Stimulated activated CD8-positive, alpha-beta memory T cell treated with anti-CD3 and anti-CD28 coated beads, Interleukin-12 subunit alpha, Interleukin-12 subunit beta, amount 100 ng/mL, for 4 hours (primary cell): ENCODE data around the gene SMURF1.

Source experiments
- DNase-seq: peaks from one replicate; pipeline ENCODE4 v3.0.0-alpha.2; 2020; ENCODE audit warnings: low read depth

The SMURF1 gene

GRCh38 chr7:99098286-99098823 lies 45.6 kb downstream of the SMURF1 start:
- DNase-seq, result no peak

GRCh38 chr7:99097730-99098129 lies 46.2 kb downstream of the SMURF1 start:
- no peak for DNase-seq

DNA sequence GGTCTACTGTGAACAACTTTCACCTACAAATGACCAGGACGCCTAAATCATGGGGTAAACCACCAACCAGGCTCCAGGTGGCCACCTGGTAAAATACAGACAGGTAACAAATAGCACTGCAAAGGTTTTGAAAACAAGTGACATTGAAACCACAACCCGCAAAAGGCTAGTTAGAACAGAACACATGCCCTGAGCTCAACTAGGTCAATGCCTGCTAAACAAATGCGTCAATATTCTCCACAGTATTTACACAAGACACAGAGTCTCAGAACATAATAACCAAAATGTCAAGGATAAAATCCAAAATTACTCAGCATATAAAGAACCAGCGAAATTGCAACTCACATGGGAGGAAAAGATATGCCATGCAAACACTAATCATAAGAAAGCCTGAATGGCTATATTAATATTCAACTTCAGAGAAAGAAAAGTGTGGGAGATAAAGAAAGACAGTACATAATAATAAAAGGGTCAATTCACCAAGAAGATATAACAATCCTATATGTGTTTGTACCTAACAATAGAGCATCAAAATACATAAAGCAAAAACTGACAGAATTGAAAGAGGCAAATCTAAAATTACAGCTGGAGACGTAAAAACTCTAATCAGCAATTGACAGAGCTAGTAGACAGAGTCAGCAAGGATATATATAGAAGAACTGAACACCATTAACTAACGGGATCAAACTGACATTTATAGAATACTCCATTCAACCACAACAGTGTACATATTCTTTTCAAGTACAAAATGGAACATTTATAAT lies 47.6 kb downstream of the SMURF1 start:
- no peak for DNase-seq

- DNase-seq, result no peak
These were observed 48.2 kb downstream of the SMURF1 start for GRCh38 chr7:99095698-99096097.

DNA sequence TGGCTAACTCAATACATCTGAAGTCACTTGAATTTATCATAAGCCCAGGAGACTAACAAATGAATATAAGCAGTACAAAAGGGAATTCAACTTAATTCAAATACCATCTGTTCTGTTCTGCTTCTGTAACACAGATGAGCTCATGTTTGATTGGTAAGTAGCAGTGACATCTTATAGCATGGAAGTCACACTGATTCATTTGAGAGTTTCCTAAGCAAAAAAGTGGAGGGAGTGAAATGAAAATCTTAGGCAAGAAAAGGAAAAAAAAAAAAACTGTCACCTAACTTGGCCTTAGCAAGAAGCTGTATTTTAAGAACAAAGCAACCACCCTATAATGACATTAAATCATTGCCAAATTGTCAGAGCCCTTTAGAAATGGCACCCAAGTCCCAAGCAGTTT lies 49.5 kb downstream of the SMURF1 start:
- no peak for DNase-seq

DNA sequence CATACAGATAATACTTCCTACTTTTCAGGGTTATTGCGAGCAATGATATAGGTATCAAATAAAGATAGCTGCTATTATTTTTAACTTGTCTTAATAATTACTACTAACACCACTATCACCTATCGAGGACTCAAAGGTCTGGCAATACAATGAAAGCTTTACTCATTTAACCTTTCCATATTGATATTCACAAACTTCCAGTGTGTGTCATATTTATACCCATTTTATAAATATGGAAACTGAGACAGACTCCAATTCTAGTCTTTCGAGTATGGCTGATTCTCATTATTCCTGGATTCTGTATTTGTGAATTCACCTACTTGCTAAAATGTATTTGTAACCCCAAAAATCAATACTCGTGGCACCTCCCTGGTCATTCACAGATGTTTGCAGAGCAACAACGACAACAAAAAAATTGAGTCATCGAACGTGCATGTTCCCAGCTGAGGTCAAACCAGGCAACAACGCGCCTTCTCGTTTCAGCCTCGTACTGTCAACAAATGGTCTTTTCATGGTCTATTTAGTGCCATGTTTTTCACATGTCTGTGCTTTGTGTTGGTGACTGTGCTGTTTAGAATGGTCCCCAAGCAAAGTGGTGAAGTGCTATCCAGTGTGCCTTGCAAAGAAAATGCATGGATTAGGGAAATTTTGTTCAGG lies 51.7 kb downstream of the SMURF1 start:
- no peak for DNase-seq

DNA sequence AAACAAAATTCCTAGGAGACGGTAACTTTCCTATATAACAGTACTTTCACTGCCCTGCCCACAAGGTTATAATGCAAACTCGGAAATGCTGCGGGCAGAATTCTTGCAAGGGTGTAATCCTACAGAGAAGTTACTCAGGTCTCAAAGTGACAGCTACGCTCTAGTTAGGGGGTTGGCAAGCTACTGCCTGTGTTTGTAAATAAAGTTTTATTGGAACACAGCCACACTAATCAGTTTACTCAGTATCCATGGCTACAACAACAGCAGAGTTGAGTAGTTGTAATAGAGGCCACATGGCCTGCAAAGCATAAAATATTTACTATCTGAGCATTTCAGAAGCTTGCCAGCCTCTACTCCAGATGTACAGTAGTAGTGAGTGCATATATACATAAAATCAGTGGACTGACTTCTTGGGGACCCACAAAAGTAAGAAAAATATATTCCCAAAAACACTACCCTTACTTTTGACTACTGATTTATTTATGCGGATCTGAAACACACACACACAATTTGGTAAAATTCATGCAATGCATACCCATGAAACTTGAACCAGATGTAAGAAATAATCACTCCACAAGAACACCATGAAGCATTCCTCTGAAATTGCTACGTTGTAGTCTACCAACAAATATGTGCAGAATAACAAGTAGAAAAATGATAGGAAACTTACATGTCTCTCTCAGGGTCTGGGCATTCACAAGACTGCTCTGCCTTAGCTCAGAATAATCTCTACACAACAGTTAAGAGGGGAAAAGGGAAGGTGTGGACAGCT lies 53.0 kb downstream of the SMURF1 start:
- no peak for DNase-seq

GRCh38 chr7:99089914-99090629 lies 53.8 kb downstream of the SMURF1 start:
- DNase-seq, result no peak

- no peak for DNase-seq
These were observed 57.0 kb downstream of the SMURF1 start for GRCh38 chr7:99086944-99087343.

DNA sequence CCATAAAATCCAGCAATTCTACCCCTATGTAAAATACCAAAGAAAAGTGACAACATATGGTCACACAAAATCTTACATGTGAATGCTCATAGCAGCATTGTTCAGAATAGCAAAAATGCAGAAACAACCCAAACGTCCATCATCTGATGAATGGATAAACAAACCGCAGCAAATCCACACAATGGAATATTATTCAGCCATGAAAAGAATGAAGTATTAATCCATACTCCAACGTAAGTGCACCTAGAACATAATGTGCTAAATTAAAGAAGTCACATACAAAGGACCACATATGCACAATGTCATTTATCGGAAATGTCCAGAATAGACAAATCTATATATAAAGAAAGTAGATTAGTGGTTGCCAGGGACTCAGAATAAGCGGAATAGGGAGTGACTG lies 57.4 kb downstream of the SMURF1 start:
- DNase-seq, result no peak

DNA sequence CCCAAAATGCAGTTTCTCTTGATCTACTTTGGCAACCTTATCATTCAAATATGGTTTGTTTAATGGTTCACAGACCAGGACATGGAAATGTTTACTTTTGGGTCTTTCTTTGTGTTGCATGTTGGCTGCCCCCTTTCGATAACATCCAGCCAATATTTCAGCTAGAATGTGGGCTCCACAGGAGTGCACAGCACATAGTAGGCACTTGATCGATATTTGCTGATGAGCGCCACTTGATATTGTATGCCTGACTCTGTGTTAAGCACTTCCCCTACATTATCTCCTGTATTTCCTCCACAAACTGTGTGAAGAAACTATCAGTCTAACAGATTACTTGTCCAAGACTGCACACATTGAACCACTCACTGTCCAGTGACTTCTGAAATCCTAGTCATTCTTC lies 60.2 kb downstream of the SMURF1 start:
- no peak for DNase-seq

DNA sequence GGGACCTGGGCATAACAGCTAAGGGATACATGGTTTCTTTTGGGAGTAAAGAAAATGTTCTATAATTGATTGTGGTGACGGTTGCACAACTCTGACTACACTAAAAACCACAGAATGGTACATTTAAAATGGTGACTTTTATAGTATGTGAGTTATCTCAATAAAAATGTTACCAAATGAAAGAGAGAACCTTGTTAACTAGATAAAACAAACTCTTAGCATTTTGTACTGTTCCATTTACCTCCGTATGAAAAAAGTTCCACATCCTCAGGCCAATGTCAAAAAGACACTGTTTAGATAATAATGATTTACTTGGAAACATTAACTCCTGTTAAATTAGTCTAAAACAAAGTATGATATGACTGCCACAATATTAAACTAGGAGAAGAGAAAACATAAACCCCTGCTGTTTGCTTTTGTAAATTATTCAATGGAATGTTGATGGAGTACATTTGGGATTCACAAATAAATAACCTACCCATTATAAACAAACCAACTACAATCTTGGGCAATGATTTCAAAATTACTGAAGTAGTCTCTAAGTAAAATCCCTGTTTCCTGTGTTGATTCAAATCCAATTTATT lies 60.7 kb downstream of the SMURF1 start:
- no peak for DNase-seq

GRCh38 chr7:99080679-99081078 lies 63.2 kb downstream of the SMURF1 start:
- DNase-seq, result no peak

GRCh38 chr7:99079104-99079503 lies 64.8 kb downstream of the SMURF1 start:
- no peak for DNase-seq

DNA sequence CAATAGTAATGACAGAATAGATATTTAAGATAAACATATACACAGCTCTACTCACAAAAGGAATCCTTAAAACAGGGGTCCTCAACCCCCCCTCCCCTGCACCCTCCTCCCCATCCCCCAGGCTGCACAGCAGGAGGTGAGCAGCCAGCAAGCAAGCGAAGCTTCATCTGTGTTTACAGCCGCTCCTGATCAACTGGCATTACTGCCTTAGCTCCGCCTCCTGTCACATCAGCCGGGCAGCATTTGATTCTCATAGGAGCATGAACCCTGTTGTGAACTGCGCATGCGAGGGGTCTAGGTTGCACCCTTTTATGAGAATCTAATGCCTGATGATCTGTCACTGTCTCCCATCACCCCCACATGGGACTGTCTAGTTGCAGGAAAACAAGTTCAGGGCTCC lies 65.5 kb downstream of the SMURF1 start:
- DNase-seq, result no peak

- no peak for DNase-seq
These were observed 67.3 kb downstream of the SMURF1 start for GRCh38 chr7:99076615-99077014.

- no peak for DNase-seq
These were observed 70.0 kb downstream of the SMURF1 start for GRCh38 chr7:99073839-99074446.

DNA sequence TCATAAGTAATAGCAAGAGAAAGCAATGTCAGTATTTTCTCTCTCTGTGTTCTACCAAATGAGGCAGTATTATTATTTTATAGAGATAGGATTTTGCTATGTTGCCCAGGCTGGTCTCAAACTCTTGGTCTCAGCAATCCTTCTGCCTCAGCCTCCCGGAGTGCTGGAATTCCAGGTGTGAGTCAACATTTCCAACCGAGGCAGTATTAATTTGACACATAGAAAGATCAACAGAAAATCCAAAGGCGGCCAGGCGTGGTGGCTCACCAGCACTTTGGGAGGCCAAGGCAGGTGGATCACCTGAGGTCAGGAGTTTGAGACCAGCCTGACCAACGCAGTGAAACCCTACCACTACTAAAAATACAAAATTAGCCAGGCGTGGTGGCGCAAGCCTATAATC lies 71.8 kb downstream of the SMURF1 start:
- no peak for DNase-seq

GRCh38 chr7:99070361-99070760 lies 73.5 kb downstream of the SMURF1 start:
- DNase-seq, result no peak

- no peak for DNase-seq
These were observed 82.7 kb downstream of the SMURF1 start for GRCh38 chr7:99061001-99061776.

GRCh38 chr7:99054781-99055180 lies 89.1 kb downstream of the SMURF1 start:
- no peak for DNase-seq
